Thyroid gland (tissue), 4 donors: ENCODE data around the gene PRKCE. TPM values are rescaled to one million over a fixed set of nuclear protein-coding genes. Genes with fewer than 3 reads are reported as not detected.

Source experiments
- DNase-seq, 2 donors: peaks; one replicate each; pipeline ENCODE4 v3.0.0-alpha.2; 2019
- H3K27ac ChIP-seq, 3 donors: fragments of 200-600 bp; sonication (generic); 1 replicate in 2 of 3; 2 replicates in 1 of 3; pipeline ENCODE4 v1.5.1; 2016 to 2019; ENCODE audit warnings: mild to moderate bottlenecking in 1 of 3, moderate library complexity in 1 of 3
- H3K27me3 ChIP-seq: fragments of 200-600 bp; sonication (generic); one replicate; pipeline ENCODE4 v1.5.1; 2019
- H3K36me3 ChIP-seq, 2 donors: fragments of 200-600 bp; sonication (generic); one replicate each; pipeline ENCODE4 v1.5.1; 2016 to 2019
- H3K4me1 ChIP-seq, 2 donors: fragments of 200-600 bp; sonication (generic); one replicate each; pipeline ENCODE4 v1.5.1; 2017 to 2019
- H3K4me3 ChIP-seq, 3 donors: fragments of 200-600 bp; sonication (generic); replicated peaks in 1 of 3; 1 replicate in 2 of 3; 2 replicates in 1 of 3; pipeline ENCODE4 v1.5.1; 2016; ENCODE audit warnings: mild to moderate bottlenecking in 1 of 3
- H3K9me3 ChIP-seq: fragments of 200-600 bp; sonication (generic); one replicate; pipeline ENCODE4 v1.5.1; 2017
- CTCF ChIP-seq, 6 experiments: fragments of 200-600 bp in 3 of 6; fragments of 450-650 bp in 3 of 6; sonication (generic) in 3 of 6; IDR thresholded peaks; one replicate each; pipeline ENCODE4 v1.5.1; 2016 to 2019; ENCODE audit warnings: antibody characterized with exemption in 6 of 6, mild to moderate bottlenecking in 2 of 6, inconsistent platforms in 1 of 6, moderate library complexity in 1 of 6
- POLR2A ChIP-seq, 2 donors: fragments of 450-650 bp; IDR thresholded peaks; one replicate each; pipeline ENCODE4 v1.6.1; 2017; ENCODE audit warnings: antibody characterized with exemption in 2 of 2, mild to moderate bottlenecking in 2 of 2, moderate library complexity in 1 of 2
- WGBS, 2 donors: methylation state at CpG; one replicate each; pipeline ENCODE4 v1.1.5; 2017; 5-methylcytosine and 5-hydroxymethylcytosine counted together
- intact Hi-C: fragments of 100-400 bp; cut with DNase I; formaldehyde crosslinking; loops from one replicate; pipeline ENCODE4 v1.15.1; 2023
- total RNA-seq, 4 donors: library from RNA; depleted of rRNA; stranded (reverse); fragments of >200 nt; gene quantifications; one replicate each; pipeline ENCODE4 v1.2.3, GENCODE V29; 2016

Gene PRKCE
- total RNA-seq, 4 donors from 2014 or later: 8.4 to 35.3 (median 15.2) TPM

GRCh38 chr2:46058140-46058539 is 406.7 kb downstream of the PRKCE start:
- intact Hi-C loops: no loop called here
- H3K9me3 ChIP-seq: no peaks in the 10 kb centered on the region
- peaks cover 8 to 15% of the 10 kb centered on the region in 2 donors for H3K4me1 ChIP-seq
- 51 to 63% methylated on average over 5 of the region's 5 CpGs for WGBS, 2 donors
- DNase-seq: peak; percentile 8 to 16
- no peaks in the 10 kb centered on the region for H3K36me3 ChIP-seq
- H3K27me3 ChIP-seq: no peaks in the 10 kb centered on the region
- H3K27ac ChIP-seq: peak overlapping the region in 2 of 3 donors; percentile 21 to 50
- TF ChIP-seq POLR2A (IDR thresholded peaks at IDR 0.05): no peak
- no peak for TF ChIP-seq CTCF (IDR thresholded peaks at IDR 0.05)
- no peak overlapping the region for H3K4me3 ChIP-seq

- intact Hi-C loops: loop anchor here (5.0 kb wide), 2 partner anchors 234 to 304 kb away; partner anchors contain the start of gene EPAS1
- WGBS, 2 donors: 47 to 51% methylated on average over 15 of the region's 15 CpGs
- H3K9me3 ChIP-seq: no peaks in the 10 kb centered on the region
- no peak overlapping the region for H3K4me3 ChIP-seq
- peak overlapping the region in 1 of 3 donors; percentile 44 for H3K27ac ChIP-seq
- peaks cover 10 to 11% of the 10 kb centered on the region in 2 donors for H3K4me1 ChIP-seq
- H3K36me3 ChIP-seq: no peaks in the 10 kb centered on the region
- DNase-seq: peak; percentile 80 to 84
- TF ChIP-seq POLR2A (IDR thresholded peaks at IDR 0.05) (no peak), CTCF (IDR thresholded peaks at IDR 0.05) (peak; percentile 65 to 90 (median 80))
- H3K27me3 ChIP-seq: no peaks in the 10 kb centered on the region
Observed at GRCh38 chr2:46062637-46063412, 411.4 kb downstream of the PRKCE start.

GRCh38 chr2:46064396-46064795 is 412.9 kb downstream of the PRKCE start:
- intact Hi-C loops: loop anchor here (5.0 kb wide), 2 partner anchors 233 to 303 kb away; partner anchors contain the start of gene EPAS1
- DNase-seq: no peak
- TF ChIP-seq POLR2A (IDR thresholded peaks at IDR 0.05) (no peak), CTCF (IDR thresholded peaks at IDR 0.05) (no peak)

GRCh38 chr2:46065152-46065551 is 413.7 kb downstream of the PRKCE start:
- no peaks in the 10 kb centered on the region for H3K9me3 ChIP-seq
- no peak for TF ChIP-seq POLR2A (IDR thresholded peaks at IDR 0.05)
- no peak for TF ChIP-seq CTCF (IDR thresholded peaks at IDR 0.05)
- H3K27ac ChIP-seq: no peak overlapping the region
- H3K4me1 ChIP-seq: peaks cover 4% of the 10 kb centered on the region in 2 donors
- 95 to 98% methylated on average over 4 of the region's 4 CpGs for WGBS, 2 donors
- H3K4me3 ChIP-seq: no peak overlapping the region
- no peak for DNase-seq
- intact Hi-C loops: no loop called here
- no peaks in the 10 kb centered on the region for H3K27me3 ChIP-seq
- H3K36me3 ChIP-seq: no peaks in the 10 kb centered on the region

More at GRCh38 chr2:46064396-46064795, 412.9 kb downstream of the PRKCE start:
- Histone ChIP-seq H3K36me3 (no peaks in the 10 kb centered on the region), H3K4me3 (no peak overlapping the region), H3K27me3 (no peaks in the 10 kb centered on the region), H3K27ac (no peak overlapping the region), H3K9me3 (no peaks in the 10 kb centered on the region), H3K4me1 (peaks cover 4% of the 10 kb centered on the region in 2 donors)
- 95 to 98% methylated on average over 1 of the region's 1 CpG for WGBS, 2 donors

GRCh38 chr2:46066116-46066515 is 414.6 kb downstream of the PRKCE start:
- Histone ChIP-seq H3K4me1 (peaks cover 4% of the 10 kb centered on the region in 2 donors), H3K27me3 (no peaks in the 10 kb centered on the region), H3K27ac (no peak overlapping the region), H3K9me3 (no peaks in the 10 kb centered on the region), H3K36me3 (no peaks in the 10 kb centered on the region), H3K4me3 (no peak overlapping the region)
- intact Hi-C loops: no loop called here
- 86 to 96% methylated on average over 3 of the region's 3 CpGs for WGBS, 2 donors
- no peak for DNase-seq
- TF ChIP-seq POLR2A (IDR thresholded peaks at IDR 0.05): no peak
